Liver (tissue), 3 donors: ENCODE results near the gene LRRC46.

Source experiments
- EGR1 ChIP-seq, 2 donors: IDR thresholded peaks; 2 replicates each; pipeline ENCODE4 v1.6.1; 2016 to 2018; ENCODE audit warnings: antibody characterized with exemption in 2 of 2, low read depth in 2 of 2
- RAD21 ChIP-seq, 2 donors: IDR thresholded peaks; 2 replicates each; pipeline ENCODE4 v1.6.1; 2016; ENCODE audit warnings: antibody characterized with exemption in 2 of 2, mild to moderate bottlenecking in 2 of 2
- RXRA ChIP-seq, 2 donors: IDR thresholded peaks; 2 replicates each; pipeline ENCODE4 v1.6.1; 2017 to 2018; ENCODE audit warnings: antibody characterized with exemption in 2 of 2, mild to moderate bottlenecking in 1 of 2
- SP1 ChIP-seq: IDR thresholded peaks from 2 replicates; pipeline ENCODE4 v1.6.1; 2018; ENCODE audit warnings: antibody characterized with exemption, mild to moderate bottlenecking
- TF ChIP-seq, protein P1 (sequence below): fragments of 150-350 bp; IDR thresholded peaks from 2 replicates; pipeline ENCODE4 v1.5.1; 2017; ENCODE audit warnings: improper control_type of control experiment, low read depth, low read length; ENCODE audit not compliant: missing input control
- TF ChIP-seq, protein P2 (sequence below): IDR thresholded peaks from 2 replicates; pipeline ENCODE4 v1.6.1; 2016; ENCODE audit warnings: antibody characterized with exemption, mild to moderate bottlenecking
- donor health status: healthy.
- donor health status: healthy.

DNA sequence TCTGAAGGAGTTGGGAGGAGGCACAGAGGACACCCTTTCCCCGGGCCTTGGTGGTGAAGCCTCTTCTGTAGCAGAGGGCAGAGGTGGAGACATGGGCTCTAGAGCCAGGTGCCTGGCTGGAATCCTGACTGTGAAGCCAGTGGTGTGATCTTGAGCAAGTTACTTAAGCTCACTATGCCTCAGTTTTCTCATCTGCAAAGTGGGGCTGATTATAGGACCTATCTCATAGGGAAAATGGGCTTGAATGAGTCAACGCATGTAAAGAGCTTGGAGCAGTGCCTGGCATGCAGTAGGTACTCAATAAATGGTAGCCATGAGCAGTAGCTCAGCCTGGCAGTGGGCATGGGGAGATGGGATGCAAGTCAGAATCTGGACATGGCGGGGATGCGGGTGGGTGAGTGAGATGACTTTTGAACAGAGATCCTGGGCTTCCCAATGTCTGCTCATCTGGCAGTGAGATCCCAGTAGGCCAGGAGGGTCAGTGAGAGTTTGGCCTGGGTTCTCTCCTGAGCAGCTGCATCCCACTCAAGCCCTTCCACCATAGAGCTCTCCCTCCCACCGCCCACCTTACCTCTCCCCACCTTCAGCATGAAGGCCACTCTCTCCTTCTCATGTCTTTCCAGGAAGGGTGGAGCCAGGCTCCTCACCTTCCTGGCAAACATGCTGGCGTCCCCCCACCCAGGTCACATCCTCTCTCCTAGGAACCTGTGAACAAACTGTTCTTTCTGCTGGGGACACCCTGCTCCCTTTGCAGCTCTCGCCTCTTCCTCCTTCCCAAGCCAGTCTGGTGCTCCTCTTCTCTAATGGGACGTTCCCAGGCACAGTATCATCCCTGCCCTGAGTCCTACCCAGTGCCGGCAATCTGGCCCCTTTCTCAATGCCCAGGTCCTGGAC, 51.5 kb downstream of the LRRC46 start:
- TF ChIP-seq, protein P1, sequence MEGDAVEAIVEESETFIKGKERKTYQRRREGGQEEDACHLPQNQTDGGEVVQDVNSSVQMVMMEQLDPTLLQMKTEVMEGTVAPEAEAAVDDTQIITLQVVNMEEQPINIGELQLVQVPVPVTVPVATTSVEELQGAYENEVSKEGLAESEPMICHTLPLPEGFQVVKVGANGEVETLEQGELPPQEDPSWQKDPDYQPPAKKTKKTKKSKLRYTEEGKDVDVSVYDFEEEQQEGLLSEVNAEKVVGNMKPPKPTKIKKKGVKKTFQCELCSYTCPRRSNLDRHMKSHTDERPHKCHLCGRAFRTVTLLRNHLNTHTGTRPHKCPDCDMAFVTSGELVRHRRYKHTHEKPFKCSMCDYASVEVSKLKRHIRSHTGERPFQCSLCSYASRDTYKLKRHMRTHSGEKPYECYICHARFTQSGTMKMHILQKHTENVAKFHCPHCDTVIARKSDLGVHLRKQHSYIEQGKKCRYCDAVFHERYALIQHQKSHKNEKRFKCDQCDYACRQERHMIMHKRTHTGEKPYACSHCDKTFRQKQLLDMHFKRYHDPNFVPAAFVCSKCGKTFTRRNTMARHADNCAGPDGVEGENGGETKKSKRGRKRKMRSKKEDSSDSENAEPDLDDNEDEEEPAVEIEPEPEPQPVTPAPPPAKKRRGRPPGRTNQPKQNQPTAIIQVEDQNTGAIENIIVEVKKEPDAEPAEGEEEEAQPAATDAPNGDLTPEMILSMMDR, result no peak
- TF ChIP-seq SP1, result no peak
- no peak for TF ChIP-seq EGR1 (IDR thresholded peaks at IDR 0.05; ENCODE audit: low read depth in 2 of 2)
- no peak for TF ChIP-seq RXRA (IDR thresholded peaks at IDR 0.05)
- TF ChIP-seq, protein P2, sequence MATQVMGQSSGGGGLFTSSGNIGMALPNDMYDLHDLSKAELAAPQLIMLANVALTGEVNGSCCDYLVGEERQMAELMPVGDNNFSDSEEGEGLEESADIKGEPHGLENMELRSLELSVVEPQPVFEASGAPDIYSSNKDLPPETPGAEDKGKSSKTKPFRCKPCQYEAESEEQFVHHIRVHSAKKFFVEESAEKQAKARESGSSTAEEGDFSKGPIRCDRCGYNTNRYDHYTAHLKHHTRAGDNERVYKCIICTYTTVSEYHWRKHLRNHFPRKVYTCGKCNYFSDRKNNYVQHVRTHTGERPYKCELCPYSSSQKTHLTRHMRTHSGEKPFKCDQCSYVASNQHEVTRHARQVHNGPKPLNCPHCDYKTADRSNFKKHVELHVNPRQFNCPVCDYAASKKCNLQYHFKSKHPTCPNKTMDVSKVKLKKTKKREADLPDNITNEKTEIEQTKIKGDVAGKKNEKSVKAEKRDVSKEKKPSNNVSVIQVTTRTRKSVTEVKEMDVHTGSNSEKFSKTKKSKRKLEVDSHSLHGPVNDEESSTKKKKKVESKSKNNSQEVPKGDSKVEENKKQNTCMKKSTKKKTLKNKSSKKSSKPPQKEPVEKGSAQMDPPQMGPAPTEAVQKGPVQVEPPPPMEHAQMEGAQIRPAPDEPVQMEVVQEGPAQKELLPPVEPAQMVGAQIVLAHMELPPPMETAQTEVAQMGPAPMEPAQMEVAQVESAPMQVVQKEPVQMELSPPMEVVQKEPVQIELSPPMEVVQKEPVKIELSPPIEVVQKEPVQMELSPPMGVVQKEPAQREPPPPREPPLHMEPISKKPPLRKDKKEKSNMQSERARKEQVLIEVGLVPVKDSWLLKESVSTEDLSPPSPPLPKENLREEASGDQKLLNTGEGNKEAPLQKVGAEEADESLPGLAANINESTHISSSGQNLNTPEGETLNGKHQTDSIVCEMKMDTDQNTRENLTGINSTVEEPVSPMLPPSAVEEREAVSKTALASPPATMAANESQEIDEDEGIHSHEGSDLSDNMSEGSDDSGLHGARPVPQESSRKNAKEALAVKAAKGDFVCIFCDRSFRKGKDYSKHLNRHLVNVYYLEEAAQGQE, result no peak
- TF ChIP-seq RAD21 (IDR thresholded peaks at IDR 0.05), result no peak
